ENCODE data around the gene FKBP10. TPM values are rescaled to one million over a fixed set of nuclear protein-coding genes. Genes with fewer than 3 reads are reported as not detected.

The FKBP10 gene, protein sequence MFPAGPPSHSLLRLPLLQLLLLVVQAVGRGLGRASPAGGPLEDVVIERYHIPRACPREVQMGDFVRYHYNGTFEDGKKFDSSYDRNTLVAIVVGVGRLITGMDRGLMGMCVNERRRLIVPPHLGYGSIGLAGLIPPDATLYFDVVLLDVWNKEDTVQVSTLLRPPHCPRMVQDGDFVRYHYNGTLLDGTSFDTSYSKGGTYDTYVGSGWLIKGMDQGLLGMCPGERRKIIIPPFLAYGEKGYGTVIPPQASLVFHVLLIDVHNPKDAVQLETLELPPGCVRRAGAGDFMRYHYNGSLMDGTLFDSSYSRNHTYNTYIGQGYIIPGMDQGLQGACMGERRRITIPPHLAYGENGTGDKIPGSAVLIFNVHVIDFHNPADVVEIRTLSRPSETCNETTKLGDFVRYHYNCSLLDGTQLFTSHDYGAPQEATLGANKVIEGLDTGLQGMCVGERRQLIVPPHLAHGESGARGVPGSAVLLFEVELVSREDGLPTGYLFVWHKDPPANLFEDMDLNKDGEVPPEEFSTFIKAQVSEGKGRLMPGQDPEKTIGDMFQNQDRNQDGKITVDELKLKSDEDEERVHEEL
- total RNA-seq (2022), result 142 and 159 TPM in 2 replicates
- Bru-seq, nascent RNA, result percentile 69 among the genes with signal in this experiment
- percentile 83 among the genes with signal in this experiment for BruChase-seq, experiment 1, labeled RNA remaining after a 6-hour chase
- BruChase-seq, experiment 2, labeled RNA remaining after a 2-hour chase, result percentile 78 among the genes with signal in this experiment
- long read RNA-seq, transcript FKBP10-201 (10 exons, 2,662 nt), result major isoform, 12 of 22 reads
- long read RNA-seq, partial matches to known transcripts, result 3 of 22 reads
- long read RNA-seq, other reads (novel, unspliced or antisense), result 7 of 22 reads

GRCh38 chr17:41812381-41813151, at the start of gene FKBP10:
FKBP10 (plus strand) TSS chr17:41813004; CDS start chr17:41813035, 31 bp downstream.
- peak; percentile 84 for DNase-seq (ENCODE audit: unreplicated experiment)
- Mint-ChIP-seq H3K27ac (ENCODE audit: low read depth, unreplicated experiment) (peak within 1 kb of the TSS; percentile 85), H3K36me3 (ENCODE audit: insufficient read depth, unreplicated experiment) (peaks cover 28% of the 10 kb centered on the region), H3K4me3 (ENCODE audit: unreplicated experiment) (peak within 1 kb of the TSS; percentile 95), H3K9me3 (ENCODE audit: unreplicated experiment) (no peaks in the 10 kb centered on the region), H3K27me3 (ENCODE audit: insufficient read depth, unreplicated experiment) (no peaks in the 10 kb centered on the region), H3K4me1 (ENCODE audit: insufficient read depth, unreplicated experiment) (peaks cover 19% of the 10 kb centered on the region)
- ChIA-PET POLR2A (interaction anchor here (1.0 to 24.1 kb wide), 9 partner anchors 10 to 124 kb away, joined by 3 to 599 read pairs (median 9); partner anchors contain the start of genes EIF1, JUP and KLHL11), CTCF (interaction anchor here (0.7 to 3.1 kb wide), 5 partner anchors 11 to 1720 kb away, joined by 3 to 22 read pairs (median 6); no protein-coding TSS in a partner anchor)
- intact Hi-C loops (cut with micrococcal nuclease), result loop anchor here (2.0 kb wide), 1 partner anchor 52 kb away; the partner anchor contains the start of gene KLHL11
- TF ChIP-seq, protein P1, sequence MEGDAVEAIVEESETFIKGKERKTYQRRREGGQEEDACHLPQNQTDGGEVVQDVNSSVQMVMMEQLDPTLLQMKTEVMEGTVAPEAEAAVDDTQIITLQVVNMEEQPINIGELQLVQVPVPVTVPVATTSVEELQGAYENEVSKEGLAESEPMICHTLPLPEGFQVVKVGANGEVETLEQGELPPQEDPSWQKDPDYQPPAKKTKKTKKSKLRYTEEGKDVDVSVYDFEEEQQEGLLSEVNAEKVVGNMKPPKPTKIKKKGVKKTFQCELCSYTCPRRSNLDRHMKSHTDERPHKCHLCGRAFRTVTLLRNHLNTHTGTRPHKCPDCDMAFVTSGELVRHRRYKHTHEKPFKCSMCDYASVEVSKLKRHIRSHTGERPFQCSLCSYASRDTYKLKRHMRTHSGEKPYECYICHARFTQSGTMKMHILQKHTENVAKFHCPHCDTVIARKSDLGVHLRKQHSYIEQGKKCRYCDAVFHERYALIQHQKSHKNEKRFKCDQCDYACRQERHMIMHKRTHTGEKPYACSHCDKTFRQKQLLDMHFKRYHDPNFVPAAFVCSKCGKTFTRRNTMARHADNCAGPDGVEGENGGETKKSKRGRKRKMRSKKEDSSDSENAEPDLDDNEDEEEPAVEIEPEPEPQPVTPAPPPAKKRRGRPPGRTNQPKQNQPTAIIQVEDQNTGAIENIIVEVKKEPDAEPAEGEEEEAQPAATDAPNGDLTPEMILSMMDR (IDR thresholded peaks at IDR 0.05; ENCODE audit: unreplicated experiment), result no peak
- no TSS peak for BruUV-seq (replicated peaks)

DNA sequence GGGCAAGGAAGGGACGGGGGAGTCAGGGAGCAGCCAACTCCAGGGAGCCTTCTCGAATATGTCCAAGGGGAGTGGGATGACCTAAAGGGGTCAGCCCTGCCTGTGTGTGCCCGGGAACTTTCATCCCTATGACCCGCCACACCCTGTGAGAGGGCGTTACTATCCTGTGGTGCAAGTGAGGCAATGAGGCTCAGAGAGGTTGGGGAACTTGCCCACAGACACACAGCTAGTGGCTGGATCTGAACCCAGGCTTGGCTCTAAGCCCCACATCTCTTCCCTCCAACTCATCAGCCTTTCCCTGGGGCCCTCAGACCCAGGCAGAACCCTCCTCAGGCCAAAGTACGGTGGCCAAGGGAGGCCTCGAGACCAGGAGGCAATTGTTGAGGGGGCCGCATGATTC, 49.5 kb upstream of the FKBP10 start:
- no peak for DNase-seq (ENCODE audit: unreplicated experiment)
- TF ChIP-seq, protein P1 (IDR thresholded peaks at IDR 0.05; ENCODE audit: unreplicated experiment), result no peak
- intact Hi-C loops (cut with micrococcal nuclease), result no loop called here
- ChIA-PET CTCF (interaction anchor here (0.6 to 0.8 kb wide), 2 partner anchors 22 to 39 kb away, joined by 3 to 4 read pairs; no protein-coding TSS in a partner anchor), POLR2A (interaction anchor here (1.0 to 2.4 kb wide), 4 partner anchors 10 to 31 kb away, joined by 3 to 7 read pairs (median 4); no protein-coding TSS in a partner anchor)
- BruUV-seq (replicated peaks), result no TSS peak
- no peak overlapping the region for H3K4me3 Mint-ChIP-seq (ENCODE audit: unreplicated experiment)
- no peaks in the 10 kb centered on the region for H3K4me1 Mint-ChIP-seq (ENCODE audit: insufficient read depth, unreplicated experiment)
- H3K9me3 Mint-ChIP-seq (ENCODE audit: unreplicated experiment), result no peaks in the 10 kb centered on the region
- peaks cover 100% of the 10 kb centered on the region for H3K36me3 Mint-ChIP-seq (ENCODE audit: insufficient read depth, unreplicated experiment)
- H3K27me3 Mint-ChIP-seq (ENCODE audit: insufficient read depth, unreplicated experiment), result no peaks in the 10 kb centered on the region
- no peak overlapping the region for H3K27ac Mint-ChIP-seq (ENCODE audit: low read depth, unreplicated experiment)

GRCh38 chr17:41766135-41766534, 46.7 kb upstream of the FKBP10 start:
- H3K9me3 Mint-ChIP-seq (ENCODE audit: unreplicated experiment), result no peaks in the 10 kb centered on the region
- ChIA-PET POLR2A (interaction anchor here (0.6 to 1.2 kb wide), 2 partner anchors 78 to 1264 kb away, joined by 3 read pairs; partner anchors contain the start of gene TNS4), CTCF (interaction anchor here (0.6 to 0.9 kb wide), 2 partner anchors 10 to 20 kb away, joined by 4 read pairs; partner anchors contain the start of gene JUP)
- H3K4me1 Mint-ChIP-seq (ENCODE audit: insufficient read depth, unreplicated experiment), result no peaks in the 10 kb centered on the region
- H3K4me3 Mint-ChIP-seq (ENCODE audit: unreplicated experiment), result no peak overlapping the region
- H3K36me3 Mint-ChIP-seq (ENCODE audit: insufficient read depth, unreplicated experiment), result peaks cover 90% of the 10 kb centered on the region
- TF ChIP-seq, protein P1 (IDR thresholded peaks at IDR 0.05; ENCODE audit: unreplicated experiment), result no peak
- no peak for DNase-seq (ENCODE audit: unreplicated experiment)
- H3K27ac Mint-ChIP-seq (ENCODE audit: low read depth, unreplicated experiment), result no peak overlapping the region
- intact Hi-C loops (cut with micrococcal nuclease), result no loop called here
- no TSS peak for BruUV-seq (replicated peaks)
- no peaks in the 10 kb centered on the region for H3K27me3 Mint-ChIP-seq (ENCODE audit: insufficient read depth, unreplicated experiment)

All from MCF 10A (cell line).